ENCODE measurements around the gene MROH9.

MROH9 gene

GRCh38 chr1:171037626-171038025, 102.3 kb downstream of the MROH9 start:
- no peak for DNase-seq (ENCODE audit: low read depth)
- no peak for TF ChIP-seq CTCF (IDR thresholded peaks at IDR 0.05; ENCODE audit: insufficient read depth, low read depth, low read length, missing control alignments)
- no peak overlapping the region for H3K4me3 ChIP-seq (ENCODE audit: low read depth, low read length)

- DNase-seq (ENCODE audit: low read depth) = no peak
- H3K4me3 ChIP-seq (ENCODE audit: low read depth, low read length) = no peak overlapping the region
- no peak for TF ChIP-seq CTCF (IDR thresholded peaks at IDR 0.05; ENCODE audit: insufficient read depth, low read depth, low read length, missing control alignments)
These were observed 103.0 kb downstream of the MROH9 start for GRCh38 chr1:171038284-171038683.

- no peak for TF ChIP-seq CTCF (IDR thresholded peaks at IDR 0.05; ENCODE audit: insufficient read depth, low read depth, low read length, missing control alignments)
- DNase-seq (ENCODE audit: low read depth) = no peak
- H3K4me3 ChIP-seq (ENCODE audit: low read depth, low read length) = no peak overlapping the region
These were observed 112.7 kb downstream of the MROH9 start for GRCh38 chr1:171048014-171048413.

DNA sequence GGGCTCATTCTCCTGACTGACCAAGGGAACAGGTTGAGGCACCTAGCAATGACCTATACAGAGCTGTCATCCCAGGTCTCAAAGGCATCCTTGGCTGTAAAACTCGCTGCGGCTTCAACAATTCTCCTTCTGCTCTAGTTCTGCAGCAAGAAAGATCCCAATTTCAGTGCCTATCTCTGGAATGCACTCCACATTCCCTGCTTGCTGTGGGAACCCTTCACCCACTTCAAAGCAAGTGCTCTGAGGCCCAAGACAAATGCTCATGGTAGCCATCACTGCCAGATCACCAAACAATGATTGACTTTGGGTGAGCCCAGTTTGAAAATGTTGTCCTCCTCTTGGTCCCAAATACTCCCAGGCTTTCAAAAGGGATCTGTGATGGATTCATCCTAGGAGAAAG, 117.6 kb downstream of the MROH9 start:
- no peak overlapping the region for H3K4me3 ChIP-seq (ENCODE audit: low read depth, low read length)
- DNase-seq (ENCODE audit: low read depth) = no peak
- TF ChIP-seq CTCF (IDR thresholded peaks at IDR 0.05; ENCODE audit: insufficient read depth, low read depth, low read length, missing control alignments) = no peak

- TF ChIP-seq CTCF (IDR thresholded peaks at IDR 0.05; ENCODE audit: insufficient read depth, low read depth, low read length, missing control alignments) = no peak
These were observed 120.8 kb downstream of the MROH9 start for GRCh38 chr1:171055966-171056643.

DNA sequence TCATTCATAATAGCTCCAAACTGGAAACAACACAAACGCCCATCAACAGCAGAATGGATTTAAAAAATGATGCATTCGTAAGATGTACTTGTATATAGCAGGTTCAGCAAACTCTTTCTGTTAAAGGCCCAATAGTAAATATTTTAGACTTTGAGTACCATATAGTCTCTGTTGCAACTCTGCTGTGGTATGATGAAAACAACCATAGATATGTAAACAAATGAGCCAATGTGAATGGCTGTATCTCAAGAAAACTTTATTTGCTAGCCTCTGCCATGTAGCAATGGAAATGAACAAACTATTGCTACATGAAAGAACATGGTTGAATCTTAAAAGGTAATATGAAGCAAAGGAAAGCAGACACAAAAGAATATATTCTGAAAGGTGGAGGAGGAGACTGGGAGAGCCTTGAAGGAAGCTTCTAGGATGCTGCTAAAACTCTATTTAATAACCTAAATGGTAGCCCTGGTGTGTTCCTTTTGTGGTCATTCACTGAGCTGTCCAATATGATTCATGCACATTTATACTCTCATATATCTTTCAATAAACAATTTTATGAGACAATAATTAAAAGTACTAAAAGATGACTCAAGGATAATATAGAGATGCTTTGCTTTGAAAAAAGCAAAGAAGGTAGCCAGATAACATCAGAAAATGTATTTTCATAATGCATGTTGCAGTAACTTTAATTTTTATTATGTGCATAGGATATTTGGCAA, 126.2 kb downstream of the MROH9 start:
- no peak overlapping the region for H3K4me3 ChIP-seq (ENCODE audit: low read depth, low read length)
- TF ChIP-seq CTCF (IDR thresholded peaks at IDR 0.05; ENCODE audit: insufficient read depth, low read depth, low read length, missing control alignments) = no peak
- DNase-seq (ENCODE audit: low read depth) = no peak

More at GRCh38 chr1:171055966-171056643, 120.8 kb downstream of the MROH9 start:
- DNase-seq (ENCODE audit: low read depth) = no peak
- H3K4me3 ChIP-seq (ENCODE audit: low read depth, low read length) = no peak overlapping the region
